Measurements from ENCODE around the gene CREB5.

CREB5 gene

GRCh38 chr7:28408105-28408959, 4.0 kb upstream of the CREB5 start:
- DNase-seq, result no peak

- no peak for DNase-seq
Observed at GRCh38 chr7:28408960-28409715, 3.2 kb upstream of the CREB5 start.

GRCh38 chr7:28409716-28410627, 2.3 kb upstream of the CREB5 start:
- no peak for DNase-seq

GRCh38 chr7:28410628-28411531, 1.4 kb upstream of the CREB5 start:
- DNase-seq, result no peak

- no peak for DNase-seq
Observed at GRCh38 chr7:28413011-28413410, 693 bp downstream of the CREB5 start.

GRCh38 chr7:28414453-28414852, 2.1 kb downstream of the CREB5 start:
- no peak for DNase-seq

GRCh38 chr7:28417321-28417940, 5.1 kb downstream of the CREB5 start:
- no peak for DNase-seq

- no peak for DNase-seq
Observed at GRCh38 chr7:28418311-28418710, 6.0 kb downstream of the CREB5 start.

GRCh38 chr7:28418966-28419365, 6.6 kb downstream of the CREB5 start:
- DNase-seq, result no peak

- DNase-seq, result no peak
Observed at GRCh38 chr7:28419716-28420115, 7.4 kb downstream of the CREB5 start.

- no peak for DNase-seq
Observed at GRCh38 chr7:28423112-28423511, 10.8 kb downstream of the CREB5 start.

GRCh38 chr7:28423918-28424514, 11.7 kb downstream of the CREB5 start:
- no peak for DNase-seq

- no peak for DNase-seq
Observed at GRCh38 chr7:28425496-28425895, 13.2 kb downstream of the CREB5 start.

GRCh38 chr7:28427236-28427635, 14.9 kb downstream of the CREB5 start:
- no peak for DNase-seq

- no peak for DNase-seq
Observed at GRCh38 chr7:28430616-28431015, 18.3 kb downstream of the CREB5 start.

GRCh38 chr7:28432105-28432504, 19.8 kb downstream of the CREB5 start:
- no peak for DNase-seq

- no peak for DNase-seq
Observed at GRCh38 chr7:28433039-28433438, 20.7 kb downstream of the CREB5 start.

- DNase-seq, result no peak
Observed at GRCh38 chr7:28433699-28434219, 21.4 kb downstream of the CREB5 start.

GRCh38 chr7:28434510-28434909, 22.2 kb downstream of the CREB5 start:
- DNase-seq, result no peak

- DNase-seq, result no peak
Observed at GRCh38 chr7:28435152-28435551, 22.8 kb downstream of the CREB5 start.

Data from GDM1 (cell line).